A549 (cell line): Measurements from ENCODE around the gene HSF2BP. TPM values are rescaled to one million over a fixed set of nuclear protein-coding genes. Genes with fewer than 3 reads are reported as not detected.
A peak's percentile ranks its signal among the peaks of the same experiment; 100 is the strongest.

Experiments
- ATAC-seq, 2 experiments: fragments of 200-7000 bp in 1 of 2; fragments of >200 bp in 1 of 2; cut with Nextera tagmentation in 1 of 2; cut with Tn5 transposase in 1 of 2; 3 replicates each; pipeline versions ENCODE4 v1.8.0 to v1.9.1; 2018 to 2020; ENCODE audit warnings: mild to moderate bottlenecking in 1 of 2, moderate library complexity in 1 of 2
- CTCF ChIA-PET: fragments of 300-600 bp; sonication (Branson Sonifier 250); formaldehyde crosslinking; extraction: SDS; loops from one replicate; lab custom pipeline; 2021; ENCODE audit warnings: antibody characterized with exemption, inconsistent platforms; lab: Yijun Ruan, JAX
- POLR2A ChIA-PET: fragments of 350-600 bp; formaldehyde crosslinking; extraction: SDS; loops from one replicate; lab custom pipeline; 2021; ENCODE audit warnings: antibody characterized with exemption, inconsistent platforms; lab: Yijun Ruan, JAX
- DNase-seq, 2 experiments: peaks; one replicate each; pipeline versions ENCODE4 v3.0.0 to v3.0.0-alpha.2; 2011 to 2016; ENCODE audit warnings: low read depth in 1 of 2, low spot score in 1 of 2
- FAIRE-seq: peaks from 2 replicates; lab custom pipeline; 2011; peaks lifted over from hg19 to GRCh38; lab: Jason Lieb, UNC
- H3K27ac ChIP-seq, 2 experiments: fragments of >200 bp; sonication (Bioruptor Twin); formaldehyde crosslinking; 3 replicates each; pipeline ENCODE4 v1.5.1; 2016 to 2017
- H3K4me1 ChIP-seq: fragments of >200 bp; sonication (Bioruptor Twin); formaldehyde crosslinking; 3 replicates; pipeline ENCODE4 v1.6.1; 2016
- H3K4me2 ChIP-seq: fragments of >200 bp; sonication (Bioruptor Twin); formaldehyde crosslinking; 3 replicates; pipeline ENCODE4 v1.6.1; 2016
- H3K4me3 ChIP-seq: fragments of >200 bp; sonication (Bioruptor Twin); formaldehyde crosslinking; 3 replicates; pipeline ENCODE4 v1.5.1; 2016
- H3K9me3 ChIP-seq: fragments of >200 bp; sonication (Bioruptor Twin); formaldehyde crosslinking; 3 replicates; pipeline ENCODE4 v1.6.1; 2016
- BHLHE40 ChIP-seq: IDR thresholded peaks from 2 replicates; pipeline ENCODE4 v1.6.1; 2012; ENCODE audit warnings: low read depth, low read length, inconsistent platforms
- CBX2 ChIP-seq: fragments of 200-600 bp; sonication (generic); IDR thresholded peaks from 2 replicates; pipeline ENCODE4 v1.6.1; 2016; ENCODE audit warnings: low read depth, mild to moderate bottlenecking, borderline replicate concordance
- CBX8 ChIP-seq: fragments of 200-600 bp; sonication (generic); IDR thresholded peaks from 2 replicates; pipeline ENCODE4 v1.6.1; 2016
- CHD4 ChIP-seq: fragments of 200-600 bp; sonication (generic); IDR thresholded peaks from 2 replicates; pipeline ENCODE4 v1.6.1; 2016; ENCODE audit warnings: antibody characterized with exemption, mild to moderate bottlenecking, borderline replicate concordance
- E2F6 ChIP-seq: IDR thresholded peaks from 2 replicates; pipeline ENCODE4 v1.6.1; 2012; ENCODE audit warnings: low read depth, borderline replicate concordance
- EHF ChIP-seq: fragments of 250-450 bp; sonication (Bioruptor Pico); IDR thresholded peaks from 2 replicates; pipeline ENCODE4 v1.5.0; 2020; ENCODE audit warnings: mild to moderate bottlenecking
- ELK1 ChIP-seq: fragments of 150-350 bp; IDR thresholded peaks from 2 replicates; pipeline ENCODE4 v1.6.1; 2014; ENCODE audit warnings: low read depth, mild to moderate bottlenecking, low read length
- ESRRA ChIP-seq: fragments of 150-350 bp; IDR thresholded peaks from 2 replicates; pipeline ENCODE4 v1.6.1; 2014; ENCODE audit warnings: mild to moderate bottlenecking, low read length, borderline replicate concordance
- FOSL2 ChIP-seq, 2 experiments: fragments of 450-650 bp in 1 of 2; fragments of >200 bp in 1 of 2; sonication (Bioruptor Twin) in 1 of 2; formaldehyde crosslinking; IDR thresholded peaks; 2 replicates each; pipeline versions ENCODE4 v1.5.0 to v1.6.1; 2016 to 2020; ENCODE audit warnings: mild to moderate bottlenecking in 1 of 2, moderate library complexity in 1 of 2
- HMGXB4 ChIP-seq: fragments of 250-450 bp; sonication (Bioruptor Pico); IDR thresholded peaks from 2 replicates; pipeline ENCODE4 v1.5.0; 2021; ENCODE audit warnings: mild to moderate bottlenecking, moderate library complexity, borderline replicate concordance
- HOXA7 ChIP-seq: fragments of 250-450 bp; sonication (Bioruptor Pico); IDR thresholded peaks from 2 replicates; pipeline ENCODE4 v1.5.0; 2020; ENCODE audit warnings: mild to moderate bottlenecking, moderate library complexity
- JUNB ChIP-seq: fragments of >200 bp; sonication (Bioruptor Twin); formaldehyde crosslinking; IDR thresholded peaks from 2 replicates; pipeline ENCODE4 v1.6.1; 2016
- NPAS2 ChIP-seq: fragments of 250-450 bp; sonication (Bioruptor Pico); IDR thresholded peaks from 2 replicates; pipeline ENCODE4 v1.8.0; 2022; ENCODE audit warnings: mild to moderate bottlenecking, moderate library complexity, borderline replicate concordance
- NR3C1 ChIP-seq: fragments of >200 bp; sonication (Bioruptor Twin); formaldehyde crosslinking; IDR thresholded peaks from 3 replicates; pipeline ENCODE4 v1.6.1; 2017
- POLR2AphosphoS2 ChIP-seq: conservative IDR thresholded peaks from 2 replicates; pipeline ENCODE4 v1.6.1; 2012; ENCODE audit warnings: low read length, improper control_type of control experiment, inconsistent platforms
- RAD21 ChIP-seq, 2 experiments: fragments of >200 bp in 1 of 2; sonication (Bioruptor Twin) in 1 of 2; formaldehyde crosslinking in 1 of 2; IDR thresholded peaks in 1 of 2; conservative IDR thresholded peaks in 1 of 2; 2 replicates in 1 of 2; 3 replicates in 1 of 2; pipeline ENCODE4 v1.6.1; 2012 to 2018; ENCODE audit warnings: inconsistent platforms in 1 of 2
- RARB ChIP-seq: fragments of 250-450 bp; sonication (Bioruptor Pico); IDR thresholded peaks from 2 replicates; pipeline ENCODE4 v1.8.0; 2021; ENCODE audit warnings: mild to moderate bottlenecking, moderate library complexity
- REST ChIP-seq: fragments of 200-600 bp; sonication (generic); IDR thresholded peaks from 2 replicates; pipeline ENCODE4 v1.6.1; 2016; ENCODE audit warnings: antibody characterized with exemption, mild to moderate bottlenecking, moderate library complexity
- ZFP36 ChIP-seq: fragments of 450-650 bp; IDR thresholded peaks from 2 replicates; pipeline ENCODE4 v1.6.1; 2014; ENCODE audit warnings: borderline replicate concordance; ENCODE audit not compliant: partially characterized antibody
- WGBS: methylation state at CpG from one replicate; pipeline ENCODE4 v1.1.6; 2017; ENCODE audit errors: missing lambda C conversion rate; 5-methylcytosine and 5-hydroxymethylcytosine counted together
- polyA plus RNA-seq, 4 experiments: library from polyadenylated mRNA; depleted of rRNA in 3 of 4; stranded (reverse); fragments of >200 nt; fragmentation: RNase III in 1 of 4; extraction: RNeasy Plus Mini Kit Qiagen cat#74134 plus additional on column Dnase treatment in 1 of 4; gene quantifications; 2 replicates in 3 of 4; 3 replicates in 1 of 4; pipeline ENCODE4 v1.2.3, GENCODE V29; 2011 to 2017
- TF ChIP-seq, protein P1 (sequence below): fragments of >200 bp; sonication (Bioruptor Twin); formaldehyde crosslinking; IDR thresholded peaks from 3 replicates; pipeline ENCODE4 v1.6.1; 2016
- TF ChIP-seq, protein P2 (sequence below): IDR thresholded peaks from 2 replicates; pipeline ENCODE4 v1.6.1; 2012

HSF2BP gene
- polyA plus RNA-seq, 2 of the 4 experiments (the other 2 are of a cell fraction), result 1.7 to 3.1 TPM

GRCh38 chr21:43645136-43645891, 14.0 kb downstream of the HSF2BP start (continued):
- TF ChIP-seq RARB (CRISPR knock-in tag) (no peak), HOXA7 (CRISPR knock-in tag) (no peak), ESRRA (no peak), ZFP36 (no peak), NR3C1 (no peak), RAD21 (conservative IDR thresholded peaks at IDR 0.05 in 1 of 2, IDR thresholded peaks at IDR 0.05 in 1 of 2) (peak; percentile 92 to 93), E2F6 (no peak), BHLHE40 (no peak), CHD4 (no peak), CBX8 (no peak), CBX2 (no peak), ELK1 (no peak), REST (no peak)
- TF ChIP-seq, protein P1, sequence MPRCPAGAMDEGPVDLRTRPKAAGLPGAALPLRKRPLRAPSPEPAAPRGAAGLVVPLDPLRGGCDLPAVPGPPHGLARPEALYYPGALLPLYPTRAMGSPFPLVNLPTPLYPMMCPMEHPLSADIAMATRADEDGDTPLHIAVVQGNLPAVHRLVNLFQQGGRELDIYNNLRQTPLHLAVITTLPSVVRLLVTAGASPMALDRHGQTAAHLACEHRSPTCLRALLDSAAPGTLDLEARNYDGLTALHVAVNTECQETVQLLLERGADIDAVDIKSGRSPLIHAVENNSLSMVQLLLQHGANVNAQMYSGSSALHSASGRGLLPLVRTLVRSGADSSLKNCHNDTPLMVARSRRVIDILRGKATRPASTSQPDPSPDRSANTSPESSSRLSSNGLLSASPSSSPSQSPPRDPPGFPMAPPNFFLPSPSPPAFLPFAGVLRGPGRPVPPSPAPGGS, result no peak
- TF ChIP-seq, protein P2, sequence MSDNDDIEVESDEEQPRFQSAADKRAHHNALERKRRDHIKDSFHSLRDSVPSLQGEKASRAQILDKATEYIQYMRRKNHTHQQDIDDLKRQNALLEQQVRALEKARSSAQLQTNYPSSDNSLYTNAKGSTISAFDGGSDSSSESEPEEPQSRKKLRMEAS, result peak; percentile 41; the same call in 1 of the 2 replicates

GRCh38 chr21:43644609-43645008, 14.7 kb downstream of the HSF2BP start:
- TF ChIP-seq HMGXB4 (CRISPR knock-in tag) (no peak), EHF (CRISPR knock-in tag) (0 out of 2 replicates have a peak, but pooled peaks have one; percentile 38), RAD21 (conservative IDR thresholded peaks at IDR 0.05 in 1 of 2, IDR thresholded peaks at IDR 0.05 in 1 of 2) (peak in 1 of 2 experiments; percentile 18; a peak in 1 of 5 replicates), POLR2AphosphoS2 (no peak), NPAS2 (no peak), FOSL2 (IDR thresholded peaks at IDR 0.05) (no peak), FOSL2 (CRISPR knock-in tag; IDR thresholded peaks at IDR 0.05) (peak; percentile 35), JUNB (no peak)
- TF ChIP-seq, protein P2, result peak; percentile 44; the same call in 1 of the 2 replicates
- TF ChIP-seq, all 56 proteins: peak for 4
- peak in 1 of 2 experiments; percentile 51; a peak in 3 of 6 replicates for ATAC-seq
- peak in 1 of 2 experiments; percentile 46 for DNase-seq
- Histone ChIP-seq H3K4me3 (no peak overlapping the region), H3K9me3 (no peaks in the 10 kb centered on the region), H3K27ac (peak overlapping the region; percentile 97 to 98), H3K4me1 (peaks cover 40% of the 10 kb centered on the region), H3K4me2 (peak overlapping the region; percentile 72)
- no peak for FAIRE-seq
- POLR2A ChIA-PET, result interaction anchor here (0.6 to 1.6 kb wide), 4 partner anchors 33 to 301 kb away, joined by 4 to 6 read pairs (median 4); no protein-coding TSS in a partner anchor
- WGBS, result 18% methylated on average over 6 of the region's 6 CpGs
- CTCF ChIA-PET, result interaction anchor here (0.7 to 4.4 kb wide), 12 partner anchors 17 to 453 kb away, joined by 3 to 49 read pairs (median 4); no protein-coding TSS in a partner anchor
